DMS114 treated with DMSO at 0.1 percent for 48 hours (cell line): ENCODE results near the gene ARPP21.

ENCODE experiments used
- DNase-seq: peaks from one replicate; lab custom pipeline; 2025; ENCODE audit not compliant: unreplicated experiment; lab: John Stamatoyannopoulos, UW

Gene ARPP21

GRCh38 chr3:35674451-35675109 lies 35.3 kb downstream of the ARPP21 start:
- no peak for DNase-seq

- no peak for DNase-seq
These were observed 35.9 kb downstream of the ARPP21 start for GRCh38 chr3:35675206-35675605.

GRCh38 chr3:35675621-35676020 lies 36.3 kb downstream of the ARPP21 start:
- DNase-seq = no peak

- no peak for DNase-seq
These were observed 38.5 kb downstream of the ARPP21 start for GRCh38 chr3:35677797-35678196.

GRCh38 chr3:35678643-35679161 lies 39.4 kb downstream of the ARPP21 start:
- DNase-seq = no peak

- no peak for DNase-seq
These were observed 40.2 kb downstream of the ARPP21 start for GRCh38 chr3:35679409-35680080.

GRCh38 chr3:35680866-35681650 lies 41.7 kb downstream of the ARPP21 start:
- no peak for DNase-seq

GRCh38 chr3:35685153-35685552 lies 45.8 kb downstream of the ARPP21 start:
- DNase-seq = no peak

- no peak for DNase-seq
These were observed 49.5 kb downstream of the ARPP21 start for GRCh38 chr3:35688826-35689225.

- no peak for DNase-seq
These were observed 50.9 kb downstream of the ARPP21 start for GRCh38 chr3:35690271-35690670.

- DNase-seq = no peak
These were observed 66.6 kb downstream of the ARPP21 start for GRCh38 chr3:35705904-35706303.

GRCh38 chr3:35707904-35708303 lies 68.6 kb downstream of the ARPP21 start:
- DNase-seq = no peak

GRCh38 chr3:35708394-35709271 lies 69.3 kb downstream of the ARPP21 start:
- DNase-seq = no peak

GRCh38 chr3:35709691-35710090 lies 70.4 kb downstream of the ARPP21 start:
- DNase-seq = no peak

- no peak for DNase-seq
These were observed 71.2 kb downstream of the ARPP21 start for GRCh38 chr3:35710554-35710953.

GRCh38 chr3:35718921-35719320 lies 79.6 kb downstream of the ARPP21 start:
- no peak for DNase-seq

- DNase-seq = no peak
These were observed 82.3 kb downstream of the ARPP21 start for GRCh38 chr3:35721628-35722027.

GRCh38 chr3:35722902-35723301 lies 83.6 kb downstream of the ARPP21 start:
- no peak for DNase-seq

- no peak for DNase-seq
These were observed 84.3 kb downstream of the ARPP21 start for GRCh38 chr3:35723480-35724097.

- no peak for DNase-seq
These were observed 84.8 kb downstream of the ARPP21 start for GRCh38 chr3:35724106-35724505.
